Measurements from ENCODE around the gene PDE4D.

GRCh38 chr5:59341760-59342159, 551.8 kb downstream of the PDE4D start:
- TF ChIP-seq CTCF (IDR thresholded peaks at IDR 0.05) (no peak), PREB (CRISPR knock-in tag; IDR thresholded peaks at IDR 0.05; ENCODE audit: borderline replicate concordance) (no peak), JUN (CRISPR knock-in tag; IDR thresholded peaks at IDR 0.05) (no peak), ELF4 (CRISPR knock-in tag; IDR thresholded peaks at IDR 0.05; ENCODE audit: low read depth) (no peak), ATF2 (CRISPR knock-in tag; IDR thresholded peaks at IDR 0.05; ENCODE audit: borderline replicate concordance, low read depth) (no peak), ZNF281 (CRISPR knock-in tag; IDR thresholded peaks at IDR 0.05) (no peak), TEAD4 (CRISPR knock-in tag; IDR thresholded peaks at IDR 0.05) (no peak), FOXP4 (CRISPR knock-in tag; IDR thresholded peaks at IDR 0.05) (no peak), TP53 (CRISPR knock-in tag; IDR thresholded peaks at IDR 0.05) (no peak), NR3C1 (CRISPR knock-in tag; conservative IDR thresholded peaks at IDR 0.05; ENCODE audit: low read depth) (no peak), IRF1 (CRISPR knock-in tag; IDR thresholded peaks at IDR 0.05) (no peak), ZNF512 (CRISPR knock-in tag; IDR thresholded peaks at IDR 0.05; ENCODE audit: borderline replicate concordance) (no peak), ZNF532 (CRISPR knock-in tag; IDR thresholded peaks at IDR 0.05; ENCODE audit: borderline replicate concordance) (no peak)
